PC-3 (cell line): ENCODE measurements around the gene HOXB7. TPM values are rescaled to one million over a fixed set of nuclear protein-coding genes. Genes with fewer than 3 reads are reported as not detected.

Experiments
- ATAC-seq: fragments of 200-7000 bp; cut with Tn5 transposase; 2 replicates; pipeline ENCODE4 v1.9.1; 2020; ENCODE audit warnings: mild to moderate bottlenecking, moderate library complexity
- Bru-seq: library from RNA; stranded (reverse); fragments of 400-500 nt; gene quantifications from one replicate; lab custom pipeline; 2021; lab: Mats Ljungman, UMichigan
- BruChase-seq, 2 experiments: library from RNA; stranded (reverse); fragments of 400-500 nt; gene quantifications; one replicate each; lab custom pipeline; 2021; lab: Mats Ljungman, UMichigan
- BruUV-seq: library from RNA; stranded (reverse); fragments of 400-500 nt; replicated peaks from 2 replicates; lab custom pipeline; 2021; lab: Mats Ljungman, UMichigan
- CTCF ChIA-PET: fragments of 300-600 bp; sonication (Branson Sonifier 250); formaldehyde crosslinking; loops from one replicate; lab custom pipeline; 2022; ENCODE audit warnings: antibody characterized with exemption; lab: Charles Lee
- POLR2A ChIA-PET: fragments of 300-600 bp; sonication (Branson Sonifier 250); formaldehyde crosslinking; loops from one replicate; lab custom pipeline; 2022; ENCODE audit warnings: antibody characterized with exemption; ENCODE audit not compliant: unreplicated experiment; lab: Charles Lee
- DNase-seq: peaks from one replicate; pipeline ENCODE4 v3.0.0-alpha.2; 2015
- H2AFZ ChIP-seq: fragments of 300-600 bp; sonication (generic); 2 replicates; pipeline ENCODE4 v1.6.0; 2016; ENCODE audit warnings: antibody characterized with exemption, low read length
- H3F3A ChIP-seq: fragments of 300-600 bp; sonication (generic); one replicate; pipeline ENCODE4 v1.6.0; 2017; ENCODE audit warnings: antibody characterized with exemption, low read length, control low read depth, mild to moderate bottlenecking; ENCODE audit not compliant: unreplicated experiment
- H3K27ac ChIP-seq: fragments of 300-600 bp; sonication (generic); 2 replicates; pipeline ENCODE4 v1.5.1; 2016; ENCODE audit warnings: mild to moderate bottlenecking, low read length
- H3K27me3 ChIP-seq: fragments of 300-600 bp; sonication (generic); 2 replicates; pipeline ENCODE4 v1.6.1; 2016; ENCODE audit warnings: low read length, mixed read lengths
- H3K36me3 ChIP-seq: fragments of 300-600 bp; sonication (generic); 2 replicates; pipeline ENCODE4 v1.6.1; 2016; ENCODE audit warnings: low read depth, mixed run types, low read length, mixed read lengths
- H3K4me1 ChIP-seq: fragments of 300-600 bp; sonication (generic); 2 replicates; pipeline ENCODE4 v1.5.1; 2016; ENCODE audit warnings: low read length; ENCODE audit not compliant: insufficient read depth
- H3K4me2 ChIP-seq: fragments of 300-600 bp; sonication (generic); 2 replicates; pipeline ENCODE4 v1.6.0; 2016; ENCODE audit warnings: low read length
- H3K4me3 ChIP-seq: fragments of 300-600 bp; sonication (generic); 2 replicates; pipeline ENCODE4 v1.5.1; 2016; ENCODE audit warnings: mild to moderate bottlenecking, low read length, mixed read lengths
- H3K79me2 ChIP-seq: fragments of 300-600 bp; sonication (generic); 2 replicates; pipeline ENCODE4 v1.6.1; 2017; ENCODE audit warnings: low read length, mixed read lengths
- H3K9ac ChIP-seq: fragments of 300-600 bp; sonication (generic); 2 replicates; pipeline ENCODE4 v1.6.0; 2016; ENCODE audit warnings: mild to moderate bottlenecking, low read length
- H3K9me2 ChIP-seq: fragments of 300-600 bp; sonication (generic); replicated peaks from 2 replicates; pipeline ENCODE4 v1.6.1; 2016; ENCODE audit warnings: mixed run types, low read length, mixed read lengths
- H3K9me3 ChIP-seq: fragments of 300-600 bp; sonication (generic); 2 replicates; pipeline ENCODE4 v1.6.1; 2016; ENCODE audit warnings: low read length, mixed read lengths
- H4K20me1 ChIP-seq: fragments of 300-600 bp; sonication (generic); 2 replicates; pipeline ENCODE4 v1.6.1; 2016; ENCODE audit warnings: low read length, mixed read lengths
- EZH2 ChIP-seq: fragments of 300-600 bp; sonication (generic); IDR thresholded peaks from one replicate; pipeline ENCODE4 v1.6.1; 2017; ENCODE audit warnings: antibody characterized with exemption, mild to moderate bottlenecking, low read length; ENCODE audit not compliant: unreplicated experiment
- EZH2phosphoT487 ChIP-seq: fragments of 300-600 bp; sonication (generic); IDR thresholded peaks from 2 replicates; pipeline ENCODE4 v1.6.1; 2018; ENCODE audit warnings: mild to moderate bottlenecking, antibody characterized with exemption, low read length, borderline replicate concordance
- intact Hi-C: fragments of 100-400 bp; cut with micrococcal nuclease; formaldehyde crosslinking; loops from 2 replicates; pipeline ENCODE4 v1.9.0; 2023
- long read RNA-seq: library from polyadenylated mRNA; unstranded; transcript quantifications from one replicate; pipeline ENCODE4 v2.0.0, GENCODE V29; 2021; ENCODE audit not compliant: unreplicated experiment
- total RNA-seq: library from RNA; depleted of rRNA; stranded (reverse); fragments of >200 nt; gene quantifications from 2 replicates; pipeline ENCODE4 v1.2.3, GENCODE V29; 2014; rRNA removed
- TF ChIP-seq, protein P1 (sequence below): fragments of 300-600 bp; sonication (generic); conservative IDR thresholded peaks from 2 replicates; pipeline ENCODE4 v1.5.1; 2017; ENCODE audit warnings: antibody characterized with exemption, low read depth, mild to moderate bottlenecking, low read length

The HOXB7 gene
- not detected in 2 replicates for total RNA-seq
- percentile 23 among the genes with signal in this experiment for Bru-seq, nascent RNA
- BruChase-seq, experiment 1, labeled RNA remaining after a 6-hour chase = percentile 38 among the genes with signal in this experiment
- BruChase-seq, experiment 2, labeled RNA remaining after a 2-hour chase = percentile 18 among the genes with signal in this experiment
- long read RNA-seq, partial matches to known transcripts = 0 of 1 reads
- long read RNA-seq, other reads (novel, unspliced or antisense) = 1 of 1 reads

DNA sequence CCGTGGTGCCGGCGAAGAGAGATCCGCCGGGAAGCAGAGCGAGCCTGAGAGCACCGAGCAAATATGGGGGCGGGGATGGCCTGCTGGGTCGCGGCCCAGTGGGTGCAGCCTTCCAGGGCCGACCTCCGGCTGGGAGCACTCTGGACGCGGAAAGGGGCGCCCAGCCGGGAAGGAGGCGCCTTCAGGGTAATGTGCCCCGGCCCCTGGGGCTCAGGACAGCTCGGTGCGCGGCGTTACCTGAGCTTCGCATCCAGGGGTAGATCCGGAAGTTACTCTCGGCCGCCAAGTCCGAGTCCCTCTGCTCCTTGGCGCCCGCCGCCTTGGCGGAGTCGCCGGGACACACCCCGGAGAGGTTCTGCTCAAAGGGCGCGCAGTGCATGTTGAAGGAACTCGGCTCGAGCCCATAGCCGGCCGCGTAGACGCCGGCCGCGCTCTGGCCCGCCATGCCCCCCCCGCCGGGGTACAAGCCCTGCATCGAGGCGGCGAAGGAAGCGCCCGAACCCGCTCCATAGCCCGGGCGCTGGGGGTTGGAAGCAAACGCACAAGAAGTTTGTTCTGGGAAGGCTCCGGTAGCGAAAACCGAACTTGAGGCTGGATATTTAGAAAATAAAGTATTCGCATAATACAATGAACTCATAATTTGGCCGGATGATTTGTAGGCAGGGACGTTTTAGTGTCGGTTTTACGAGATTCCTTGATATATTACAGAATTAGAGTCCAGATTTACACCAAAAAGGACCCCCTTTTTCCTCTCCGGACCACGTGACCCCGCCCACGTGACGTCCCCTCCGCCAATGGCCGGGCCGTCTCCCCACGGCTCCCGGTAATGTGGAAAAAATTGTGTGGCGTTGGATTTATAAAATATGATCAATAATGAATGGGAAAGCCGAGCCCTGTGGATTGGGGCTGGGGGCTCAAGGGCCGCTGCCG lies at the start of gene HOXB7:
Gene HOXB7 (minus strand): TSS at position 736 of the 930 bp plus-strand sequence. CDS start 99 bp downstream, at position 637.
- POLR2A ChIA-PET = no interaction called here
- TF ChIP-seq, protein P1, sequence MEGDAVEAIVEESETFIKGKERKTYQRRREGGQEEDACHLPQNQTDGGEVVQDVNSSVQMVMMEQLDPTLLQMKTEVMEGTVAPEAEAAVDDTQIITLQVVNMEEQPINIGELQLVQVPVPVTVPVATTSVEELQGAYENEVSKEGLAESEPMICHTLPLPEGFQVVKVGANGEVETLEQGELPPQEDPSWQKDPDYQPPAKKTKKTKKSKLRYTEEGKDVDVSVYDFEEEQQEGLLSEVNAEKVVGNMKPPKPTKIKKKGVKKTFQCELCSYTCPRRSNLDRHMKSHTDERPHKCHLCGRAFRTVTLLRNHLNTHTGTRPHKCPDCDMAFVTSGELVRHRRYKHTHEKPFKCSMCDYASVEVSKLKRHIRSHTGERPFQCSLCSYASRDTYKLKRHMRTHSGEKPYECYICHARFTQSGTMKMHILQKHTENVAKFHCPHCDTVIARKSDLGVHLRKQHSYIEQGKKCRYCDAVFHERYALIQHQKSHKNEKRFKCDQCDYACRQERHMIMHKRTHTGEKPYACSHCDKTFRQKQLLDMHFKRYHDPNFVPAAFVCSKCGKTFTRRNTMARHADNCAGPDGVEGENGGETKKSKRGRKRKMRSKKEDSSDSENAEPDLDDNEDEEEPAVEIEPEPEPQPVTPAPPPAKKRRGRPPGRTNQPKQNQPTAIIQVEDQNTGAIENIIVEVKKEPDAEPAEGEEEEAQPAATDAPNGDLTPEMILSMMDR = no peak
- TF ChIP-seq EZH2 (no peak), EZH2phosphoT487 (no peak)
- no peak within 1 kb of the TSS; the same call in 1 of the 2 replicates for H3K9ac ChIP-seq
- H3K27ac ChIP-seq = no peak within 1 kb of the TSS
- CTCF ChIA-PET = no interaction called here
- DNase-seq (no peak), ATAC-seq (no peak)
- no peaks in the 10 kb centered on the region for H4K20me1 ChIP-seq
- H3K4me1 ChIP-seq = peaks cover 12% of the 10 kb centered on the region
- H3K9me2 ChIP-seq = no peaks in the 10 kb centered on the region
- H3K27me3 ChIP-seq = peaks cover 34% of the 10 kb centered on the region
- H3K4me3 ChIP-seq = peak within 1 kb of the TSS; percentile 61
- no peaks in the 10 kb centered on the region for H3K9me3 ChIP-seq
- intact Hi-C loops = no loop called here
- no peaks in the 10 kb centered on the region for H3K79me2 ChIP-seq
- no peaks in the 10 kb centered on the region for H3F3A ChIP-seq
- peak within 1 kb of the TSS; percentile 80 for H2AFZ ChIP-seq
- H3K4me2 ChIP-seq = peak within 1 kb of the TSS; percentile 84
- BruUV-seq = no TSS peak
- no peaks in the 10 kb centered on the region for H3K36me3 ChIP-seq

DNA sequence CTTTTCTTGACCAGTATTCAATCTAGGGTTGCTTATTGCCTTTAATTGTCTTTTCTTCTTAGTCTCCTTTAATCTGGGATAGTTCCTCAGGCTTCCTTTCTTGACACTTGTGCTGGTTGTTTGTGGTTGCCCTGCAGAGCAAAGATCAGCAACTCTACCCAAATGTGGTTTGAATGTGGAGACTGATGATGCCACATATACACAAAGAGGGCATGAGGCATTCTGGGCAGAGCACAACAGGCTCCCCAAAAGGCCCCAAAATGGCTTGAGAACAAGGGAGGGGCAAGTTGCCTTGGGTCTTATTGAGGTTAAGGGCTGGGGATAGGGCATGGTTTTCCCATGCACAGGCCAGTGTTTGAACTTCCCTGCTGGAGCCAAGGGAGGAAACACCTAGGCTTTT lies 45.1 kb upstream of the HOXB7 start:
- intact Hi-C loops = no loop called here
- no peak overlapping the region for H3K4me2 ChIP-seq
- no peak overlapping the region for H3K9ac ChIP-seq
- H2AFZ ChIP-seq = no peak overlapping the region
- H3K4me3 ChIP-seq = no peak overlapping the region
- CTCF ChIA-PET = no interaction called here
- no peaks in the 10 kb centered on the region for H3K79me2 ChIP-seq
- no peaks in the 10 kb centered on the region for H4K20me1 ChIP-seq
- no peak overlapping the region for H3K27ac ChIP-seq
- POLR2A ChIA-PET = no interaction called here
- no peaks in the 10 kb centered on the region for H3K4me1 ChIP-seq
- DNase-seq (no peak), ATAC-seq (no peak)
- TF ChIP-seq, protein P1 = no peak
- TF ChIP-seq EZH2 (no peak), EZH2phosphoT487 (no peak)
- BruUV-seq = no TSS peak
- no peaks in the 10 kb centered on the region for H3K9me2 ChIP-seq
- H3K9me3 ChIP-seq = no peaks in the 10 kb centered on the region
- no peaks in the 10 kb centered on the region for H3F3A ChIP-seq
- H3K36me3 ChIP-seq = no peaks in the 10 kb centered on the region
- H3K27me3 ChIP-seq = no peaks in the 10 kb centered on the region
